Measurements from ENCODE around the gene ARHGAP26.

Gene ARHGAP26

DNA sequence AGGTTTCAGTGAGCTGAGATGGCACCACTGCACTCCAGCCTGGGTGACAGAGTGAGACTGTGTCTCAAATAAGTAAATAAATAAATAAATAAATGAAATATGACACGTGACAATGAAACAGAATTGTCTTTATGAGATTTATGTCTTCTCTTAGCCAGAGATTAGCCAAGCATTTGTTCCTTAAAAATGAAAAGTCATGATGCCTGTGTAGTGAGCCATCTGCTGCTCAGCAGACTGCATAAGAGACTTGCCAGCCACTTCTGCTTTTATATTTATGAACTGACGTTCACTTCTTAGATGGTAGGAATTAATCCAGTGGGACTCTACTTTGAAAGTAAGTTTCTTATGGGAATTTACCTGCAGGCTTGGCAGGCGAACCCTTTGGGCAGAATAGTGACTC, 405.9 kb downstream of the ARHGAP26 start:
- peak; percentile 19 to 40 for DNase-seq

DNA sequence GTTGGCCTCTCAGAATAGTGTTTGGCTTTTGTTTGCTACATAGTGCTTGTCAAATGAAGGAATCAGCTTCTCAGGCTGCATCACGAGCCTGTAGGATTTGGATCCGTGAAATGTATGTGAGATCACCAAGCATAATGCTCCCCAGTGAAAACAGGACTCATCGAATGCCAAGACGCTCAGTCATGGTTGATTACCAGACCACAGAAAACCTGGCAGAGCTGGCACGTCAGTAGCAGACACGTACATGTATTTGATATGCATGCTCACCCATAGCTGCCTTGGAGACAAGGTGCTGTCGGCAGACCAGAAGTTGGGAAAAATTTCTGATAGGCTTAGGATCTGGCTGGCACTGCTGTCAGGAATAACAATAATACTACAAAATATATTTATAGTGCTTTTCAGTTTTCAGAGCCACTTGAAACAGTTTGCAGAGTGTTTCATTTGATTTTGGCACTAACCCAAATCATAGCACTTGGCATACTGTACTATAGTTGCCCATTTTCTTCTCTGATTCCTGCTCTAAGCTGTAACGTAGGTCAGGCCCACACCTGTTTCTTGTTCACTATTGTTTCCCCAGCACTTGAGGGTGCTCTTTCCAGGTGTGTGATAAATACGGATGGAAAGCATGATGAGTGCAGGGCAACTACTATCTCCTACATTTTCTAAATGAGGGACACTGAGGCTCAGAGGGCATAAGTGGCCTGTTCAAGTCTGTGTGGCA, 407.2 kb downstream of the ARHGAP26 start:
- no peak for DNase-seq

DNA sequence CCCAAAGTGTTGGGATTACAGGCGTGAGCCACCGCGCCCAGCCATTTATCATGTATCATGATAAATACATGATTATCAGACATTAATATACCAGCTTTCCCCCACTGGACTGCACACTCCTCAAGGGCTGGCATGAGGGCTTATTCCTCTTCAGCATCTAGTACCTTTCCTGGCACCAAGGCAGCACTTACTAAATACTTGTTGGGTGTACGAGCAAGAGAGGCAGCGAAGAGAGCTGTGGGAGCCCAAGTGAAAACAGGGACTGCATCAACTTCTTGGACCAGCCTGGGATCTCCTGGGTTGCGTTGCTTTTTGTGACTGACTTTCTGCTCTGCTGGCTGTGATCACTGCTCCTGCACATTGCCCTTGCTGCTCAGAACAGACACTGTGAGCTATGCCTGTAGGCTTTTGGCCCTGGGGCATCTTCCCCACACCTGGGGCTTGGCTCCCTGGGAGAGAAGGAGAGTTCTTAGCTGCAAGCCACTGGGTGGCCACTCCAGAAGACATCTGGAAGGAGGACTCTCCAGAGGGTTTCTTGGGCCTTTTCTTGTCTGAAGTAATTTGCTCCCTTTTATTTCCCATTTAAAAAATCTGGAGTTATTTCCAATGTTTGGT, 409.1 kb downstream of the ARHGAP26 start:
- no peak for DNase-seq

DNA sequence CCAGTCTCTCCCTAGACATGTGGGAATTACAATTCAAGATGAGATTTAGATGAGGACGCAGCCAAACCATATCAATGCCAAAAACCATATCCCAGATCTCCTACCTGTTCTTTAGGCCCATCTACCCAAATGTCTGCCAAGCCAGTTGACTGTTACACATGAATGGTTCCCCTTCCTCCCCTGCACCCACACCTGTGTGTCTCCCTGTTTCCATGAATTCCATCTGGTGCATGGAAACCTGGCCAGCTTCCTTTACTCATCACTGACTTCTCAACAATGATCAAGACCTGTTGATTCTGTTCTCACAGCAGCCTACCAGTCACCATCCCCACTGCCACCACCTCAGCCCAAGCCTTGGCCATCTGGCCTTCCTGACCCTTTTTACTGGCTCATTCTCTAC, 410.6 kb downstream of the ARHGAP26 start:
- no peak for DNase-seq

DNA sequence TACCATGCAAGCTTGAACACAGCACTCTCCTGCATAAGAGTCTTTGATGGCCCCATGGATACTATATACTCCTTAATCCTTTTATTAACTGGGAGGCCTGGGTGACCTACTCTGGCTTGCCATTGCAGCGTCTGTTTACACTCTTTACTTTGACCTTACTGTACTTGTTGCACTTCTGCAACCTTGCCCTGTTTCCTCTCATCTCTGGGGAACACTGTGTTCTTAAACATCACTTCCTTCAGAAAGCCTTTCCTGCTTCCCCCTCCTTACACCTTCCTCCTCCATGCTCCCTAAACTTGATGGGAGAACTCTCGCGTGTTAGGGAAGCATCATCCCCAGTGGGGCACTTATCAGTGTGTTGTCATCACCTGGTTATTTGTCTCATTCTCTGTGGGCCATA, 411.0 kb downstream of the ARHGAP26 start:
- no peak for DNase-seq

DNA sequence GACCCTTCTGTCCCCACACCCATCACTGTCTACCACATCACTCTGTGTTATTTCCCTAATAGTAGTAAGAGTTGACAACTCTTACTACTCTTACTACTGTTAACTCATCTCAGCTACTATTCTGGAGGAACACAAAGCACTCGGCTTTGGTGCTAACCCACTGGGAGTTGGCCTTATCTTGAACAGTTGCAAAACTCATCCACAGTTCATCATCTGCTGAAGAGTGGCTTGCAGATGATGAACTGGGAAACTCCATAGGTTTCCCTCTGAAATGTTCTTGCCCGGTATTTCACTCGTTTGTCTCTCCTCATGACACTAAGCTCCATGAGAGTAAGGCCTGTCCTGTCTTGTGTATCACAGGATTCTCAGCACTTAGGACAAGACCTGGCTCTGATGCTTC, 411.9 kb downstream of the ARHGAP26 start:
- DNase-seq = no peak

DNA sequence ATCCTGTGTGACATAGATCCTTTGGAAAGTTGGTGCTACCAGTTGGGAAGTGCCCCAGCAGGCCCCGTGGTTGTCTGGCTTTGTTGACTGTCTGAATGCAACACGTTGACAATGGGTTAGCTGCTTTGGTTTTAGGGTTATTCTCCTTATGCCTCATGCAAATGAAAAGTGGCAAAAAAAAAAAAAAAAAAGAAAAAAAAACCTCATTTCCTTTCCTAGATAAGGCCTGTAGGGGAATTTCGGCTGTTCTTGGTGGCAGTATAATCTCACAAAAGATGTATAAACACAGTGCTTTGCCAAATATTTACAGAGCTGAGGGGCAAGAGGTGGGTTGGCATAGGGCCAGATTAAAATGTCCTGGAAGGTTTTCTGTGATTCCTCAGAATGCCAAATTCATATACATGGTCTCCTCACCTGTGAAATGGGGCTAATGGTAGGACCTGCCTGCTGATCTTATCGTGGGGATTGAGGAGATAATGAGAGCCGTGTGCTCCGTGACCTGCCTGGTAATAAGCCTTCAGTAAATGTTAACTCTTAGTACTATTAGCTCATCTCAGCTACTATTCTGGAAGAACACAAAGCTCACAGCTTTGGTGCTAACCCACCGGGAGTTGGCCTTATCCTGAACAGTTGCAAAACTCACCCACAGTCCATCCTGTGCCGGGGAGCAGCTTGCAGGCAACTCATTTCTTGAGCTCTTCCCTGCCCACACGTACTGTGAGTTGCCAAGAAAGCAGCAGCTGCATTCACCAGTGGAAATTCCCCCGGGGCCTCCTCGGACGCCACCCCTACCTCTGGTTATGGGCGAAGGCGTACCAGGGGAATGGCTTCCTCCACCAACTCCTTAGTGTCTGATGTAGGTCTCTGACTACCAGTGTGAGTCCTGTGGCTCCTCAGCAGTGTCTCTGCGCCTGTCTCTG, 413.0 kb downstream of the ARHGAP26 start:
- DNase-seq = no peak

DNA sequence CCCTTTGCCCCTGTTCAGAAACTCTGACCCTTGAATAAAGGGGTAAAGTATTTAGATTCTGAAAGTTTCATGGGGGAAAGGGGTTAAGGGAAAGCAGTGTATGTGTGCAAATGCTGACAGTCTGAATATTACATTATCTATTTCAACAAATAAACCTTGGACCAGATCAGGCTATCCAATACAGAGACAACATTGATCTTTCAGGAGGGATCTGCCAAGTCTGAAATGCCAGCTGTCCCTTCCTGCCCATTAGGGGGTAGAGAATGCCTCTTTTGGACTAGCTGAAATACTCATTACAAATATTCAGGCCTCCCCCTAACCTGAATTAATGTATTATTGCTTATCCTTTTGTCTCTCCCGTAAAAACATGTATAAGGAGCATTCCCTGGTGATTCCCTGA, 413.8 kb downstream of the ARHGAP26 start:
- DNase-seq = no peak

DNA sequence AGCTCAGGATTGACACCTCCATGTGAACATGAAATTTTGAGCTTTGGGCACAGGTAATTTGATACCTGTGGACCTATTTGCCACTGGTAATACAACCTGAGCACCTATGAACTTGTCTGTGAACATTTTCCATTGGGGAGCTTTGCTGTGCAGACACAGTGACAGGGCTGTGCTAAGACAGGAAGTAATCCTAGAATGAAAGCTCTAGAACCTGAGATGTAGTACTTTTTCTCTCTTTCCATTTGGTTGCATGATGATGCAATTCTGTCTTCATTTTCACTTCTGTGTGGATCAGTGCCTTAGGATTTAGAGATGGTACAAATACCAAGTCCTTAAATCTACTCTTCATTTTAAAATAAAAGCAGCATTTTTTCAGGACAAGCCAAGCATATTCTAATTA, 416.4 kb downstream of the ARHGAP26 start:
- DNase-seq = no peak

DNA sequence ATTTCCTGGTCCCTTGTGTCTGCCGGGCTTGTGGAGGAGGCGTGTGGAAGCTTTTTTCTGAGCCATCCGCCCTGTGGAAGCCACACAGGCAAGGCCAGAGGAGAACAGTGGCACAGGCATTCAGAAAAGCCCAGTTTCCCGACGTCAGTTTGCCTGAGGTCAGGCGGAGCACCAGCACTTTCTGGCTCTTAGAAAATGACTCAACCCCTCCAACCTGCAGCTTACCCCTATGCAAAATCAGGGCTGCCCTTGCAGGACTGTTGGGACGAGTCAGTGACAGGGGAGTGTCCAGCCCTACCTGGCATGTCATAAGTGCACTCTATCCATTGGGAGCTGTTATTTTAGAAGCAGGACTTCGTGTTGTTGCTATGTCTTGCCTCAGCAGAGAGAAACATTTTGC, 417.3 kb downstream of the ARHGAP26 start:
- DNase-seq = no peak

DNA sequence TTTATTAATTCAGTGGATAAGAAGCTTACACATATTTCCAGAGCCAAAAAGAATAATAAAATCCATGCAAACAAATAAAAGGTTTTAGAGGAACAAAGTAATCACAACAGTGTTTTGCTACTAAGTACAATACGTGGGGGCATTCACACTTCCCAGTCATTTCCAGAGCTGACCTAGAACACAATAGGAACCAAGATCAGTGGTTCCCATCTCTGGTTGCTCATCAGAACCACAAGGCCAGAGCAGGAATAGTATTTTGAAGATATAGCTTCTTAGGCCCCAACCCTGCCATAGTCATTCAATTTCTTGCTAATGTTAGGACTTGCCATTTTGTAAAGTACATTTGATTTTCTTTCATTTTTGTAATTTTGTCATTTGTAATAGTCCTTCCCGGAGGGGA, 417.9 kb downstream of the ARHGAP26 start:
- DNase-seq = no peak

DNA sequence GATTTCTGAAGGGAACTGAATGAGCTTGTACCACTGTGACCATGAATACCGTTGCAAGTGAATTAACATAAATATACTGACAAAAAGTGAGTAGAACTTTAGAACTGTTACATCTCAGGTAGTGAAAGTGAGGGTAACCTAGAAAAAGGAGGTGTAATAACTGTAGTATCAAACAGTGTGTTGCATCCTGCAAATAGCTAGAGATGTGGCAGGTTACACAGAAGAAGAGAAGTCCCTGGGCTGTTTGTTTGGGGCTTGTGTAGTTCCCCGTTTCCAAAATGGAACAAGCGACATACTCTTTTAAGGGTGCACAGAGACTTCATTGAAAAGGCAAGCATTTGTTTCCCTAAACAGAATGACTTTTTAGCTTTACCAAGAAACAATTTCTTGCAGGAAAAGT, 418.5 kb downstream of the ARHGAP26 start:
- DNase-seq = no peak

DNA sequence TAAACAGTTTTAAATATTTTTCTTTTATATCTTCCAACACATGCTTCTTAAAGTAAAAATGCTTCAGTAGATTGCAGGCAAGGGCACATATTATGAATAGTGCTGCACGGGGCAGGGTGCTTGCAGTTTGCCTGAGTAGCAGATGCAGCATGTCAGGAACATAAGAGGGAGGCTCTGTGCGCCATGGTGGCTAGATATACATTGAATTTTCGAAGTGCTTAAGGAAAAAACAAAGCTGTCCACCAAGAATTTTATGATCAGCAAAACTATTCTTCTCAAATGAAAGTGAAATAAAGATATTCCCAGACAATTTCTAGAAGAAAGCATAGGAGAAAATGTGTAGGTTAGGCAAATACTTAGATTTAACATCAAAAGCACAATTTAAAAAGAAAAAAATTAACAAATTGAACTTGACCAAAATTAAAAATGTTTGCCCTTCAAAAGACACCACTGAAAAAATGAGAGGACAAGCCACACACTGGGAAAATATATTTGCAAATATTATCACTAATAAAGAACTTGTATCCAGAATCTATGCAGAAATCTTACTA, 420.2 kb downstream of the ARHGAP26 start:
- no peak for DNase-seq

DNA sequence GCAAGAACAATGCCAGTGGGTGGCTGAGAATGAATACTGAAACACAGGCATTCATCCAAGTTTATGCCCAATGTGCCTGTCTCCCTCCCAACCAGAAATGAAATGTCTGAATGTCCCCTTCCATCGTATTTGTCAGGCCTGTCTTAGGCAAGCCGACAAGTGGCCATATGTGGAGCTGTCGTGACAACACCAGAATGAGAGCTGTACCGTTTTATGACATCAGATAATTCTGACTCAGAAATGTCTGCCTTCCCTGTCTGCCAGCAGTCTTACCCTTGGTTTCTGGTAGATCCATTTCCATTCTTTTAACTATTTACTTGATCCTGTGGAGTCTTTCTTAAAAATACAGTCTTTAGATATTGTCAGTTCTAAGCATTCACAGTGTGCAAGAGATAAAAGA, 421.5 kb downstream of the ARHGAP26 start:
- DNase-seq = no peak

DNA sequence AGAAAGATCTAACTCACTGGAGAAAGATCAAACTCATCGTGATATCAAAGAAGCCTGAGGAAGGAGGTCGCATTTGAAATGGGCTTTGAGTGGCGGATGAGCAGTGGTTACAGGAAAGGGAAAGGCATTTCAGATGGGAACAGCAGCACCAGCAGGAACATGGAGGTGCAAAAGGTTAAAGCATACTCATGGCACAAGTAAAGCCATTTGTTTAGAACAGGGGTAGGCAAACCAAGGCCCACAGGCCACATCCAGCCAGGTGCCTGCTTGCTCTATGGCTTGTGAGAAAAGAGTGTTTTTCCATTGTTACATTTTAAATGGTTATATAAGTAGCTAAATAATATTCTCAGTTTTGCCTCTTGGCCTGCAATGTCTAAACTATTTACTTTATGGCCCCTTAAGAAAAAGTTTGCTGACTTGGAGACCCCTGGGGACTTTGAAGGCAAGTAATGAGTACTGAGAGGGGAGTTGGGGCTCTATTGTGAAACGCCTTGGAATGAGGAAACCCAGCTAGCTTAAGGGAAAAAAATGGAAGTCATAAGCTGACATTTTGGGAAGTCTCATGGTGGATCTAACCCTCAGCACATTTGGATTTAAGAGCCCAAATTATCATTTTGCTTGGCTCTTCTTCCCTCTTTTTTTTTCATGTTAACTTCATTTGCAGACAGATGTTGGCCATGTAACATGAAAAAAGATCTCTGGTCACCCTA, 422.2 kb downstream of the ARHGAP26 start:
- DNase-seq = no peak

DNA sequence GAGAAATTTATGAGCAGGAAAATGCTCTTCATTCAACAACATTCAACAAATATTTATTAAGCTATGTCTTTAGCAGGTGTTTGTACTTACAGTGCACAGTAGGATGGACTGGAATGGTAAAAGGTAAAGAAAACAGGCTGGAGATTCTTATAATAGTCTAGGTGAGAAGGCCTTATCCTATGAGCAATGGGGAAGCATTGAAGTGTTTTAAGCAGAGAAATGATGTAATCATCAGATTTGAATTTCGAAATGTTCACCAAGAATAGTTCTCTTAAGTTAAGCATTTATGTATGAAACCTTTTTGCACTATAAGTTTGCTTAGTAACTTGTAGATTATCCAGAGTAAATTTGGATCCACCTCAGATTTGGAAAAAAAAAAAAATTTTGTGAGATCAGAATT, 424.0 kb downstream of the ARHGAP26 start:
- DNase-seq = no peak

DNA sequence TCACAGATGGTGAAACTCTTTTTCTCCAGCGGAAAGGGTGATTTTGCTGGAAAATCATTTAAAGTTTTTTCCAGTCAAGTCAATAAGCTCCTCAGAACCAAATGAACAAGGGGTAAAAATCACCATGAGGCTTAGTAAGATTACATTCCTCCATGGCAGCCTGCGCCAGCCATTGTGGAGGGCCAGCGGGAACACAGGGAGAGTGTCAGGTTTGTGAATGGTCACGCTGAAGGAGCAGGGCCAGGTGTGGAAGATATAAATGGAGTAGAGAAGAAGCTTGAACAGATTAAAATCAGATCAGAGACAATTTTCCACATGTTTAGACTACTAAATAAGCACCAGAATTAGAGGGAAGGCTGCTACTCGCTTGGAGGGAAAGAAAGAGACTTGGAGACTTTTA, 424.5 kb downstream of the ARHGAP26 start:
- no peak for DNase-seq

DNA sequence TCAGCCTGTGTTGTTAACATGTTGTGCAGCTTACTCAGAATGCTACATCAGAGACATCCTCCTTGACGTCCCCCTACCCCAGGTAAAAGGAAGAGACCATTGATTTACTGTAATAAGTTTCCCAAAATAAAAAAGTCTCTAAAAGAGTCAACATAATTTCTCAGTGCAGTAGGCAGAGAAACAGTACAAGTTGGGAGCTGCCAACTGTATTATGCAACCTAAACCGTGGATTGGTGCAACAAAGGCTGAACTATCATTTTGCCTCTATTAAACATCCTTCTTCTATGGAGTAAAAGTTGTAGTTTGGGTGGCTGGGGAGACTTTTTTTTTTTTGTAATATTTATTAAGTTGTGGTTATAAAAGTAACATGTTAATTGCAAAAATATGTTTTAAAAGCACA, 425.3 kb downstream of the ARHGAP26 start:
- no peak for DNase-seq

DNA sequence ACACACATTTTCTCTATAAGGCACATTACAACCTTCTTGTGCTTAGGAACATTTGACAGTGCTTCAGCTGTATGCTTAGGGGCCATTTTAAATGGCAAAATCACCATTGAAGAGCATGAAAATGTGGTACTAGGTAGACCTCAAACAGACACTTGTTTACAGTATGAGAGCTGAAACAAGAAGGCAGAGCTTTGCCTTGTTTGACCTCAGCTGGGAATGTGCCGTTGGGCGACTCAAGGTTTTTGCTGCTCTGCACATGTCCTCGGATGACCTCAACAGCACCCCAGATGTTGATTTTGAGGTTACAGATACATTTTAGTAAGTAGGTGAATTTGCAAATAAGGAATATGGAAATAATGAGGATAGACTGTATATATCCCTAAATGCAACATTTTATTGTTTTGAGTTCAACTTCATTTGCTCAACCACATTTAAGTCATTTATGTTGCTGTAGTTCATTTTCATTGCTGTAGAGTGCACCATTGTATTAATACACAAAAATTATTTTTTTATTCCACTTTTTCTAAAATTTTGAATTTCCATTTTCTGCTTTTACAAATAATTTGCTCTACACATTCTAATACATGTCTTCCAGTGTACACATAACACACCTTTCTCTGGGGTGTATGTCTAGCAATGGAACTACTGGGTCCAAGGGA, 426.6 kb downstream of the ARHGAP26 start:
- DNase-seq = no peak

DNA sequence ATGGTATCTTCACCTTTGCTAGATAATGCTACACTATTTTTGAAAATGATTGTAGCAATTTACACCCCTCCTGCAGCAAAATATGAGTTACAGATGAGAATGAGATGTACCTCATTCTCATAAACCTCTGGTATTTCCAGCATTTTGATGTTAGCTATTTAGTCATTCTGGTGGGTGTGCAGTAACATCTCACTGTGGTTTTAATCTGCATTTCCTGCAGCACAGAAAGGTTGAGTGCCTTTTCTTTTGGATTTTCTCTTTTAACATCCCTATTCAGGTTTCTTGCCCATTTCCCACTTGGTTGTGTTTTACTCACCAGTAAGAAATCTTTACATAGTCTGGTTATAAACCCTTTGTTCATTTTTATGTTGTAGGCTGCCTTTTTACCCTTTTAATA, 427.1 kb downstream of the ARHGAP26 start:
- DNase-seq = no peak

DNA sequence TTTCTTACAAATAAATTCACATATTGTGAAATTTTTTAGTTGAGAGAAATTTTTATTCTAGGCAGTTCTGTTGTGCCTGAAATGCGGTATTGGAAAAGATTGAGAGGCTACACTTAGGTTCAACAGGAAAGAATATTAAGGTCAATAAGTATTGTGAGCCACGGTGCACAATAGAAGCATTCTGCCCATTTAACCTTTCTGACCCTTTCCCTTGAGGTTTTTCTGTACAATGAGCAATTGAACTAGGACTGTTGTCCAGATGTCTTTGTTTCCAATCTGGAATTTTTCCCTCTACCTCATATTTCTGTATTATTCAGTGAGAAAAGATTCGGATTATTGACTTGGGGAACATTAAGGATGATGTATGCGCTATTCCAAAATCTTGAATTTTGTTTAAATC, 428.2 kb downstream of the ARHGAP26 start:
- DNase-seq = no peak

DNA sequence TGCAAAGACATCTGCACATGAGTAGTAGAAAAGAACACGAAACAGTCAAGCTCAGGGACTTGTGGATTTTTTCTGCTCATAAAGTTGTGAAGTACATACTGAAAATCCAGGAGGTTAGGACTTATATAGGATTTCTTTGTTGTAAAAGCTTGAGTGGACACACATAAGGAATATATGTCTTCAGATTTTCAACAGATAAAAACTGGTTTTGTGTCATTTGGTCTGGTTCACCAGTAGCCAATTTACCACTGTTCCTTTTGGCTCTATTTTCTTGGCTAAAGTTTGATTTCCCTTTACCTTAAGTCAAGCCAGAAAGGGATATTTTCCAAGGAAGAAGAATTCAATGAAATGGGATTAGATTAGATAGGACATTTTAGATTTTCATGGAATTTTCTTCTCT, 429.0 kb downstream of the ARHGAP26 start:
- DNase-seq = no peak

Data from NCI-H524 (cell line).